IMR-90 (cell line): ENCODE results near the gene CASZ1.

ENCODE experiments used
- FOS ChIP-seq: fragments of 150-350 bp; IDR thresholded peaks from 2 replicates; pipeline ENCODE4 v1.6.1; 2016; ENCODE audit warnings: low read depth, low read length
- MAFK ChIP-seq: IDR thresholded peaks from 2 replicates; pipeline ENCODE4 v1.6.1; 2012; ENCODE audit warnings: low read depth, low read length, improper control_type of control experiment
- MXI1 ChIP-seq: IDR thresholded peaks from 2 replicates; pipeline ENCODE4 v1.6.1; 2012; ENCODE audit warnings: low read depth, mild to moderate bottlenecking, low read length, moderate library complexity, borderline replicate concordance
- POLR2A ChIP-seq: IDR thresholded peaks from 2 replicates; pipeline ENCODE4 v1.6.1; 2012; ENCODE audit warnings: mild to moderate bottlenecking, low read depth, low read length
- RAD21 ChIP-seq: IDR thresholded peaks from 2 replicates; pipeline ENCODE4 v1.6.1; 2012; ENCODE audit warnings: low read length, improper control_type of control experiment
- TF ChIP-seq, protein P1 (sequence below): conservative IDR thresholded peaks from 2 replicates; pipeline ENCODE4 v1.5.1; 2012; ENCODE audit warnings: mild to moderate bottlenecking, low read depth, low read length, improper control_type of control experiment
- TF ChIP-seq, protein P2 (sequence below): fragments of 150-350 bp; IDR thresholded peaks from 2 replicates; pipeline ENCODE4 v1.6.1; 2017; ENCODE audit warnings: mild to moderate bottlenecking, antibody characterized with exemption, low read length, low read depth

GRCh38 chr1:10830961-10831668 lies 34.7 kb upstream of the CASZ1 start:
- TF ChIP-seq, protein P1, sequence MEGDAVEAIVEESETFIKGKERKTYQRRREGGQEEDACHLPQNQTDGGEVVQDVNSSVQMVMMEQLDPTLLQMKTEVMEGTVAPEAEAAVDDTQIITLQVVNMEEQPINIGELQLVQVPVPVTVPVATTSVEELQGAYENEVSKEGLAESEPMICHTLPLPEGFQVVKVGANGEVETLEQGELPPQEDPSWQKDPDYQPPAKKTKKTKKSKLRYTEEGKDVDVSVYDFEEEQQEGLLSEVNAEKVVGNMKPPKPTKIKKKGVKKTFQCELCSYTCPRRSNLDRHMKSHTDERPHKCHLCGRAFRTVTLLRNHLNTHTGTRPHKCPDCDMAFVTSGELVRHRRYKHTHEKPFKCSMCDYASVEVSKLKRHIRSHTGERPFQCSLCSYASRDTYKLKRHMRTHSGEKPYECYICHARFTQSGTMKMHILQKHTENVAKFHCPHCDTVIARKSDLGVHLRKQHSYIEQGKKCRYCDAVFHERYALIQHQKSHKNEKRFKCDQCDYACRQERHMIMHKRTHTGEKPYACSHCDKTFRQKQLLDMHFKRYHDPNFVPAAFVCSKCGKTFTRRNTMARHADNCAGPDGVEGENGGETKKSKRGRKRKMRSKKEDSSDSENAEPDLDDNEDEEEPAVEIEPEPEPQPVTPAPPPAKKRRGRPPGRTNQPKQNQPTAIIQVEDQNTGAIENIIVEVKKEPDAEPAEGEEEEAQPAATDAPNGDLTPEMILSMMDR = no peak
- TF ChIP-seq POLR2A (no peak), MAFK (no peak), MXI1 (no peak), RAD21 (no peak), FOS (no peak)
- TF ChIP-seq, protein P2, sequence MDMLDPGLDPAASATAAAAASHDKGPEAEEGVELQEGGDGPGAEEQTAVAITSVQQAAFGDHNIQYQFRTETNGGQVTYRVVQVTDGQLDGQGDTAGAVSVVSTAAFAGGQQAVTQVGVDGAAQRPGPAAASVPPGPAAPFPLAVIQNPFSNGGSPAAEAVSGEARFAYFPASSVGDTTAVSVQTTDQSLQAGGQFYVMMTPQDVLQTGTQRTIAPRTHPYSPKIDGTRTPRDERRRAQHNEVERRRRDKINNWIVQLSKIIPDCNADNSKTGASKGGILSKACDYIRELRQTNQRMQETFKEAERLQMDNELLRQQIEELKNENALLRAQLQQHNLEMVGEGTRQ = no peak
